Nasal cavity respiratory epithelium epithelial cell of viscerocranial mucosa (primary cell): ENCODE measurements around the gene FAM174B. TPM values are rescaled to one million over a fixed set of nuclear protein-coding genes. Genes with fewer than 3 reads are reported as not detected.

ENCODE experiments used
- total RNA-seq: library from RNA; depleted of rRNA; stranded (reverse); fragments of >200 nt; gene quantifications from 2 replicates; pipeline ENCODE4 v1.2.3, GENCODE V29; 2014

Gene FAM174B
- under 0.01 and 1.3 TPM in 2 replicates for total RNA-seq

DNA sequence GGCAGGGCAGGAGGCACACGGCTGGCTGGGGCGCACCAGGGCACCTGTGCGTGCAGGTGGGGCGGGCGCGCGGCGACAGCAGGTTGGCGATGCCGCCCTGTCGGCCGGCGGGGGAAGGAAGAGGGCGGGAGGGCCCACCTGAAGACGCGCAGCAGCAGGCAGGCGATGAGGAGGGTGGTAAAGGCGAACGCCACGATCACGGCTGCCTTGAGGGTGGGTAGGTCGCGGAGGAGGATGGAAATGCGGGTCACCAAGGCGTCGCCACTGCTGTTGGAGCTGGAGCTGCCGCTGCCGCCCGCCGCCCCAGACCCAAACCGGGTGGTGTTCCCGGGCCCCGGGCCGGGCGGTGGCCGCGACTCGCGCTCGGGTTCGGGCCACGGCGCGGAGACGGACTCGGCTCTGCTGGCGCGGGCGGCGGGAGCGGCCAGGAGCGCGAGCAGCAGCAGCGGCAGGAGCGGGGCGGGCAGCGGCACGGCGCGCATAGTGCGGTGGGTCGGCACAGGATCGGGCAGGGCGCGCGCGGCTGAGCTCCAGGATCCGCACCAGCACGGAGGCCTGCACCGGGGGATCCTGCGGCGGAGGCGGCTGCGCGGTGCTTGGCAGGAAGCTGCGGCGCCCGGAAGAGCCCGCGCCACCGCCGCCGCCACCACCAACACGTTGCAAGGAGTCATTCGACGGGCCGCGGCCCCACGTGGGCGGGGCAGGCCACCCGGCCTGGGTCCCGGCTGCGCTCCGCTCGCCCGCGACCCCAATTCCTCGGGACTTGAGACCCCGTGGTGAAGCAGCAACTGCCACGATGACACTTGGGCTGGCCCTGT lies at the start of gene FAM174B:
Gene FAM174B (minus strand): TSS at position 598 of the 818 bp plus-strand sequence.

Other genes starting within 250 kb of the FAM174B start
- gene CHD2, start 244.5 kb upstream of the FAM174B start, total RNA-seq, result 108 and 145 TPM in 2 replicates